ENCODE results near the gene MYO9A. TPM values are rescaled to one million over a fixed set of nuclear protein-coding genes. Genes with fewer than 3 reads are reported as not detected.
"Not testable (repeated sequence)": the region's sequence is repeated elsewhere in the genome, so short reads cannot be mapped to it uniquely, and the experiment has no call there.

Gene MYO9A
- total RNA-seq, 1 donor from 2014 or later = 44.9 TPM

DNA sequence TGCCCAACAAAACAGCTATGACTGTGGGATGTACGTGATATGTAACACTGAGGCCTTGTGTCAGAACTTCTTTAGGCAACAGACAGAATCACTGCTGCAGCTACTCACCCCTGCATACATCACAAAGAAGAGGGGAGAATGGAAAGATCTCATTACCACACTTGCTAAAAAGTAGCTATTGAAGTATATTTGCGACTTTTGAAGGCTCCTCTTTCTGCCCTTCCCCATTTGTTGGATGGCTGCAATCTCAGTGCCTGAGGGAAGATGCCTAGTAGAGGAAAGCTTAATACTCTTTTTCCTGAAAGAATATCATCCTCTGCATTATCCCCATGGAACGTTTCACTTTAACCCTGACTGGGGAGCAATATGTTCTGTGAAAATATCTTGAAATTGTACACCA lies 22.1 kb upstream of the MYO9A start:
- no peak for DNase-seq

DNA sequence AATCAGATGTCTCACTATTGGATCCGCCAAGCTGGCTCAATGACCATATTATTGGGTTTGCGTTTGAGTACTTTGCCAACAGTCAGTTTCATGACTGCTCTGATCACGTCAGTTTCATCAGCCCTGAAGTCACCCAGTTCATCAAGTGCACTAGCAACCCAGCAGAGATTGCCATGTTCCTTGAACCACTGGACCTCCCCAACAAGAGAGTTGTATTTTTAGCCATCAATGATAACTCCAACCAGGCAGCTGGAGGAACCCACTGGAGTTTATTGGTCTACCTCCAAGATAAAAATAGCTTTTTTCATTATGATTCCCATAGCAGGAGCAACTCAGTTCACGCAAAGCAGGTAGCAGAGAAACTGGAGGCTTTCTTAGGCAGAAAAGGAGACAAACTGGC lies 21.7 kb upstream of the MYO9A start:
- DNase-seq = no peak

- no peak for DNase-seq
Observed at GRCh38 chr15:72136170-72137051, 18.5 kb upstream of the MYO9A start.

DNA sequence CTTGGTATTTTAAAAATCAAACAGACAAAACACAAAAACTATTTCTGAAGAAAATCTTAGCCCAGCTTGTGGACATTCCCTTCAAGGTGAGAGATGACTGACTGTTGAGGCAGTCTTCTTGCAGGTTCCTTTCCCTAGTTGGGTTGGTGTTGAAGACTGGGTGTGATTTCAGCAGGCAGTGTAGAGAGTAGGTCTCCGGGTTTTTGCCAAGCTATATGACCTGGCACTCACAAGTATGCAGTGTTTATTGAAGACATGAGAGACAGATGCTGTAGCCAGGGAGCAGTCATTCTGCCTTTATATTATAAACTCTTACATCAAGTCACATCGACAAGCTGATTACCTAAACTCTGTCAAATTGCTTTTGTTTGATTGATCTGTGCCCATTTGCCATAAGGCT lies 17.8 kb upstream of the MYO9A start:
- no peak for DNase-seq

- no peak for DNase-seq
Observed at GRCh38 chr15:72133211-72133610, 15.3 kb upstream of the MYO9A start.

DNA sequence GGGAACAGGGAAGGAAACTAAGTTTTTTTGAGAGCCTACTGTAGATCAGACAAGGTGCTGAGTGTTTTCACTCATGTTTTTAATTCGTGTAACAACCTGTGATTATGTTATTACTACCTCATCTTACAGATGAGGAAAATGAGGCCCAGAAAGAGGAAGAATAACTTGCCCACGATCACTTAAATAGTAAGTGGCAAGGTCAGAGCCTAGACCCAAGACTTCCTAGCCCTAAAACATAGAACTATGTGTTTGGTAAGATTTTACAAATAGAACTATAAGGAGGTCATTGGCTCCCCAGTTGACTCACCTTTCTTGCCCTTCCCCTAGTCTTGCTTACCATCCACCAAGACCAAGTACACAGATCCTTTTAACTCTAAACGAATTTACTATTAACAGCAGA lies 14.0 kb upstream of the MYO9A start:
- no peak for DNase-seq

DNA sequence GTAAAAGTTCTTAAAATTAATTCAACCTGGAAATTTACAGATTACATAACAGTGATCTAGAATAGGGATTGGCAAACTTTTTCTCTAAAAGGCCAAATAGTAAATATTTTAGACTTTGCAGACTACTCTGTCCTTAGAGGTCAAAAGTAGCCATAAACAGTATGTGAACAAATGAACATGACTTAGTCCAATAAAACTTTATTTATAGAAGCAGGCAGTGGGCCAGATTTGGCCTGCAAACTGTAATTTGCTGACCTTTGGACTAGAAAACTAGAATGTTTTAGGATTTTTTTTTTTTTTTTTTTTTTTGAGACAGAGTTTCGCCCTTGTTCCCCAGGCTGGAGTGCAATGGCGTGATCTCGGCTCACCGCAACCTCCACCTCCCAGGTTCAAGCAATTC lies 12.3 kb upstream of the MYO9A start:
- no peak for DNase-seq

- no peak for DNase-seq
Observed at GRCh38 chr15:72128359-72128758, 10.4 kb upstream of the MYO9A start.

DNA sequence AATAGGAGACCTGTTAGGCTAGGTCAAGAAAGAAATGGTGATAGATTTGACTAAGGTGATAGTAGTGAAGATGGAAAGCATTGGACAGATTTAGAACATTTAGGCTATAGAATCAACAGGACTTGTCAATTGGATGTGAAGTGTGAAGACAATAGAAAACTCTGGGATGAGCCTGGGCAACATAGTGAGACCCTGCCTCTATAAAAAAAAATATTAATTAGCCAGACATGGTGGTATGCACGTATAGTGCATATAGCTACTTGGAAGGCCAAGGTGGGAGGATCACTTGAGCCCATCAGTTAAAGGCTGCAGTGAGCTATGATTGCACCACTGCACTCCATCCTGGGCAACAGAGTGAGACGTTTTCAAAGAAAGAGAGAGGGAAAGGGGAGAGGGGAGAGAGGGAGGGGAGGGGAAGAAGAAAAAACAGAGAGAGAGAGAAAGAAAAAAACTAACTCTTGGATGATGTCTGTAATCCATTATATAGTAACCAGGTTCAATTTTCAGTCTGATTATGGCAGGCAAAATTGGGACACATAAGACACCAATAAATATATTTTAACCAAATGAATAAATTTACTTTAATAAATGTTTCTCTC lies 9.9 kb upstream of the MYO9A start:
- no peak for DNase-seq

DNA sequence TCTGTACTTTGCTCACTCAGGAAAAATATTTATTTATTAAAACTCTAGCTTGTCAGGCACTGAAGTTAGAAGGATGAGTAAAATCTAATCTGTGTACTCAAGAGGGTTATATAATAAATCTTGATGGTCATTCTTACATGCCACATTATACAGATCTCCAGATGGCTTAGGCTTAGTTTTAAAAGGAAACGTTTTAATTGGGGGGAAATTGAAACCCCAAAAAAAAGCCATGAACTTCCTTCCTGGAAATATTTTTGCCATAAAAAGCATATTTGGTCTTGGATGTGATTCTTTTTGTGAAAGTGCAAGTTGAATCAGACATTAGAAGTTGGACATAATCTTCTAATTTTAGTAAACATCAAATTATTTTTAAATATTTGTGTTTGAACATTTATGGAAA lies 6.3 kb upstream of the MYO9A start:
- DNase-seq = peak; percentile 27

GRCh38 chr15:72117486-72118016 lies 399 bp downstream of the MYO9A start:
- DNase-seq = peak; percentile 78

- DNase-seq = peak; percentile 54
Observed at GRCh38 chr15:72116731-72117485, 1.0 kb downstream of the MYO9A start.

DNA sequence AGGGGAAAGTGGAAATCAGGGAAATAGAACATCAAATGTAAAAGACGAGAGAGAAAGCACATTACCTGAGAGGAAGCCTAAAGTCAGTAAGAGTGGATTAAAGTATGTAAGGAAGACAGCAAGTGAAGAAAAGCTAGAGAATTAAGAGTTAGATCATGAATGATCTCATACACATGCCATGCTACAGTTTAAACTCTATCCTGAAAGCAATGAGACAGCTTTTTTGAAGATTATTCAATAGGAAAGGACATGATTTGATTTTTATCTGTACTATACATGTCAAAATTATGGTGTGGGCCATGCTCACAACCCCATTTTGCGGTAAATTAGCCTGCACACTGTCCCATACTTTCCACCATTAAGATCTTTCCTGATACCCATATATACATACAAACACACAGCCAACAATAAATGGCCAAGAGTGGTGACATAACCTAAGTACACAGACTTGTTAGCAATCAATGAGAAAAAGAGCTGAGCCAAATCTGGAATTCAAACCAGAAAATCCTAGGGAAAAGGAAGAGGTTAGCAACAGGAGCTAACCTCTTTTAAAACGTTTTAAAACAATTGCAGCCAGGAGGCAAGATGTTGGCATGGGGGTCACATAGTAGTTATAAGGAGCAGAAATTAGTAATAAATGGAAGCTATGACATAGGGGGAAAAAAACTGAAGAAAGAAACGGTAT lies 4.5 kb downstream of the MYO9A start:
- DNase-seq = no peak

GRCh38 chr15:72112805-72113204 lies 5.1 kb downstream of the MYO9A start:
- no peak for DNase-seq

- DNase-seq = no peak
Observed at GRCh38 chr15:72112116-72112515, 5.8 kb downstream of the MYO9A start.

DNA sequence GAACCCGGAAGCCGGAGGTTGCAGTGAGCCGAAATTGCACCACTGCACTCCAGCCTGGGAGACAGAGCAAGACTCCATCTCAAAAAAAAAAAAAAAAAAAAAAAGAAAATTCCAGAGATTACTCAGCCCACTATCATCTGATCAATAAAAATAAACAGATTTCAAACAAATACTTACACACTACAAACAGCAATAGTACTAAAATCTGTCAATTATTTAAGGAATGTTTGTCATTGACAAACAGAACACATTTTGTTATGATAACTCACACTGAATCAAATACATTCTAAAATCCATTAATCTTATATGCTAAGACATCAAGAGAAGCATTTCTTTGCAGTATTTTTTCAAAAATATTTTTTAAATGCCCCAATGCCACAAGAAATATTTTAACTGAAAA lies 7.6 kb downstream of the MYO9A start:
- no peak for DNase-seq

DNA sequence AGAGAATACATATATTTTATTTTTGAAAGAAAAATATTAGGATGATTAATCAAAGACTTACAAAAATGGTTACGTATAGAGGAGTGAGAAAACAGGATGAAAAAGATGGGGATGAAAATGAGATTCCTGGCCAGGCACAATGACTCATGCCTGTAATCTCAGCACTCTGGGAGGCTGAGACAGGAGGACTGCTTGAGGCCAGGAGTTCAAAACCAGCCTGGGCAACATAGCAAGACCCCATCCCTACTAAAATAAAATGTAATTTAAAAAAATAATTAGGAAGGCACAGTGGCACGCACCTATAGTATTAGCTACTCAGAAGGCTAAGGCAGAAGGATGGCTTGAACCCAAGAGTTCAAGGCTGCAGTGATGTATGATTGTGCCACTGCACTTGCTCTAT lies 11.9 kb downstream of the MYO9A start:
- DNase-seq = no peak

DNA sequence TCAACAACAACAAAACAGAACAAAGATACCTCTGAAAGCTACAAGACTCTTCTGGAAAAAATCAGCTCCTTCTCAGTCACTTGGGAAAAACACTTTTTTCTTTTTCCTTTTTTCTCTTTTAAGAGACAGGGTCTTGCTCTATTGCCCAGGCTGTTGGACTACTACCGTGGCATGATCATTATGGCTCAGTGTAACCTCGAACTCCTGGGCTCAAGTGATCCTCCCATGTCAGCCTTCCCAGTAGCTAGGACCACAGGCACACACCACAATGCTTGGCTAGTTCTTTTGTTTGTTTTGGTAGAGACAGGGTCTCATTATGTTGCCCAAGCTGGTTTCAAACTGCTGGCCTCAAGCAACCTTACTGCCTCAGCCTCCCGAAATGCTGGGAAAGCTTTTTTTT lies 12.8 kb downstream of the MYO9A start:
- DNase-seq = no peak

GRCh38 chr15:72100551-72100950 lies 17.4 kb downstream of the MYO9A start:
- not testable (repeated sequence) for DNase-seq

GRCh38 chr15:72099155-72099554 lies 18.8 kb downstream of the MYO9A start:
- DNase-seq = no peak

- DNase-seq = no peak
Observed at GRCh38 chr15:72098040-72098439, 19.9 kb downstream of the MYO9A start.

DNA sequence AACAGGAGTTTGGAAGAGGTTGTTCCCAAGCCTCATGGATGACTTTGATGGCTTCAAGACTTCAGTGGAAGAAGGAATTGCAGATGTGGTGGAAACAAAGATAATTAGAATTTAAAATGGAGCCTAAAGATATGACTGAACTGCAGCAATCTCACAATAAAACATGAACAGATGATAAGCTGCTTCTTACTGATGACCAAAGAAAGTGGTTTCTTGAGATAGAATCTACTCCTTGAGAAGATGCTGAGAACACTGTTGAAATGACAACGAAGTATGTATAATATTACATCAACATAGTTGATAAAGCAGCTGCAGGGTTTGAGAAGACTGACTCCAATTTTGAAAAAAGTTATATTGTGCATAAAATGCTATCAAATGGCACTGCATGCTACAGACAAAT lies 21.2 kb downstream of the MYO9A start:
- no peak for DNase-seq

- DNase-seq = no peak
Observed at GRCh38 chr15:72092691-72093090, 25.3 kb downstream of the MYO9A start.
